Activated CD4-positive, alpha-beta T cell treated with anti-CD3 and anti-CD28 coated beads, Interleukin-2, amount 50 U/mL, for 24 hours (primary cell): ENCODE measurements around the gene CELF4.

Experiments
- DNase-seq, 2 donors: peaks; one replicate each; pipeline ENCODE4 v3.0.0-alpha.2; 2020; ENCODE audit warnings: low read depth in 1 of 2, low spot score in 1 of 2

The CELF4 gene

GRCh38 chr18:37447962-37448888 lies 117.4 kb downstream of the CELF4 start:
- no peak for DNase-seq

- DNase-seq = no peak
Observed at GRCh38 chr18:37445836-37446235, 119.8 kb downstream of the CELF4 start.

GRCh38 chr18:37445368-37445767 lies 120.2 kb downstream of the CELF4 start:
- DNase-seq = no peak

GRCh38 chr18:37443325-37444055 lies 122.1 kb downstream of the CELF4 start:
- DNase-seq = no peak

- DNase-seq = no peak
Observed at GRCh38 chr18:37442477-37442876, 123.1 kb downstream of the CELF4 start.

- no peak for DNase-seq
Observed at GRCh38 chr18:37441821-37442220, 123.8 kb downstream of the CELF4 start.

- DNase-seq = no peak
Observed at GRCh38 chr18:37440206-37440605, 125.4 kb downstream of the CELF4 start.

GRCh38 chr18:37438417-37439180 lies 127.0 kb downstream of the CELF4 start:
- DNase-seq = no peak

- DNase-seq = no peak
Observed at GRCh38 chr18:37435996-37436395, 129.6 kb downstream of the CELF4 start.

GRCh38 chr18:37435150-37435867 lies 130.3 kb downstream of the CELF4 start:
- DNase-seq = no peak

GRCh38 chr18:37434161-37434860 lies 131.3 kb downstream of the CELF4 start:
- DNase-seq = no peak

GRCh38 chr18:37432436-37433195 lies 133.0 kb downstream of the CELF4 start:
- no peak for DNase-seq

- DNase-seq = no peak
Observed at GRCh38 chr18:37430357-37431076, 135.1 kb downstream of the CELF4 start.

- no peak for DNase-seq
Observed at GRCh38 chr18:37429791-37430190, 135.8 kb downstream of the CELF4 start.

GRCh38 chr18:37428288-37428974 lies 137.2 kb downstream of the CELF4 start:
- no peak for DNase-seq

GRCh38 chr18:37426586-37426985 lies 139.0 kb downstream of the CELF4 start:
- no peak for DNase-seq

GRCh38 chr18:37425222-37425621 lies 140.4 kb downstream of the CELF4 start:
- DNase-seq = no peak

GRCh38 chr18:37424507-37424906 lies 141.1 kb downstream of the CELF4 start:
- no peak for DNase-seq
